Spleen (tissue), 7 donors: Measurements from ENCODE around the gene NTNG1.

Source experiments
- CTCF ChIP-seq, 11 experiments: fragments of 200-600 bp in 7 of 11; fragments of 450-650 bp in 4 of 11; sonication (generic) in 4 of 11; IDR thresholded peaks in 8 of 11; conservative IDR thresholded peaks in 3 of 11; 1 replicate in 7 of 11; 2 replicates in 4 of 11; pipeline versions ENCODE4 v1.4.0 to v1.8.0; 2016 to 2021; ENCODE audit warnings: antibody characterized with exemption in 11 of 11, inconsistent platforms in 4 of 11, mild to moderate bottlenecking in 1 of 11
- POLR2A ChIP-seq, 3 donors: fragments of 450-650 bp; IDR thresholded peaks; one replicate each; pipeline ENCODE4 v1.5.1; 2017; ENCODE audit warnings: antibody characterized with exemption in 3 of 3, mild to moderate bottlenecking in 1 of 3
- donor health status: DM: no; HTN: no; CAD: no; lungs with moderate emphysema.
- donor health status: DM: no; HTN: no; CAD: no.
- donor health status: DM: no; HTN: no; CAD: no.

- no peak for TF ChIP-seq CTCF (IDR thresholded peaks at IDR 0.05 in 8 of 11, conservative IDR thresholded peaks at IDR 0.05 in 3 of 11)
- no peak for TF ChIP-seq POLR2A (IDR thresholded peaks at IDR 0.05)
Measured at GRCh38 chr1:107184888-107185287, 44.0 kb downstream of the NTNG1 start.
